ENCODE results near the gene GSN. TPM values are rescaled to one million over a fixed set of nuclear protein-coding genes. Genes with fewer than 3 reads are reported as not detected.

GSN gene
- total and polyA plus RNA-seq, 10 of the 15 experiments (the other 5 are each of a cell fraction or from before 2014, with no cell fraction given), result 0.66 to 9.2 (median 6.2) TPM

GRCh38 chr9:121269642-121270254 lies 1.8 kb downstream of the GSN start:
- FAIRE-seq, result no peak
- H3K4me1 ChIP-seq (ENCODE audit: control insufficient read depth, insufficient read depth, low read length), result peaks cover 16% of the 10 kb centered on the region

More at GRCh38 chr9:121269642-121270254, 1.8 kb downstream of the GSN start:
- intact Hi-C loops (cut with micrococcal nuclease; ENCODE audit: unreplicated experiment), result no loop called here
- 97% methylated on average over 5 of the region's 5 CpGs for WGBS (ENCODE audit: insufficient coverage, insufficient replicate concordance, low lambda C conversion rate, missing lambda C conversion rate)
- Histone ChIP-seq H3K27me3 (replicated peaks in 1 of 2; ENCODE audit: control insufficient read depth in 2 of 2, insufficient read depth in 2 of 2, low read length in 1 of 2) (no peaks in the 10 kb centered on the region), H3K4me2 (ENCODE audit: control insufficient read depth, insufficient read depth) (no peak overlapping the region), H3K4me3 (no peak overlapping the region), H2AFZ (ENCODE audit: control insufficient read depth, low read depth, low read length) (no peak overlapping the region), H3K27ac (ENCODE audit: control insufficient read depth, insufficient read depth) (no peak overlapping the region), H3K36me3 (ENCODE audit: control insufficient read depth in 2 of 2, insufficient read depth in 2 of 2, low read length in 1 of 2) (no peaks in the 10 kb centered on the region), H4K20me1 (ENCODE audit: control insufficient read depth, insufficient read depth) (no peaks in the 10 kb centered on the region), H3K9ac (ENCODE audit: control insufficient read depth, insufficient read depth, low read length) (no peak overlapping the region), H3K9me3 (replicated peaks; ENCODE audit: control insufficient read depth, insufficient read depth, low read length) (no peaks in the 10 kb centered on the region), H3K79me2 (ENCODE audit: control insufficient read depth, insufficient read depth, low read length) (no peaks in the 10 kb centered on the region)
- ChIA-PET CTCF (interaction anchor here (3.3 to 4.5 kb wide), 2 partner anchors 8 to 56 kb away, joined by 11 to 33 read pairs; no protein-coding TSS in a partner anchor), POLR2A (interaction anchor here (0.6 to 1.1 kb wide), 4 partner anchors 17 to 442 kb away, joined by 3 read pairs; no protein-coding TSS in a partner anchor), RAD21 (ENCODE audit: unreplicated experiment) (no interaction called here), SMC1A (ENCODE audit: uncharacterized antibody, unreplicated experiment) (no interaction called here)
- TF ChIP-seq SUPT20H (IDR thresholded peaks at IDR 0.05; ENCODE audit: borderline replicate concordance, control insufficient read depth, low read depth, low read length) (no peak), IRF3 (IDR thresholded peaks at IDR 0.05) (no peak), CHD1 (IDR thresholded peaks at IDR 0.05; ENCODE audit: low read depth, low read length) (no peak), CBX3 (IDR thresholded peaks at IDR 0.05; ENCODE audit: borderline replicate concordance, low read depth) (no peak), ZNF274 (IDR thresholded peaks at IDR 0.05; ENCODE audit: insufficient read depth, insufficient read length) (no peak), BCL11A (IDR thresholded peaks at IDR 0.05; ENCODE audit: low read depth, low read length) (no peak), NFIC (IDR thresholded peaks at IDR 0.05; ENCODE audit: low read depth, low read length) (no peak), SMAD5 (IDR thresholded peaks at IDR 0.05; ENCODE audit: low read depth) (no peak), SRF (IDR thresholded peaks at IDR 0.05; ENCODE audit: low read depth in 2 of 2, low read length in 2 of 2) (no peak)
- in situ Hi-C loops (cut with MboI), result no loop called here
- ATAC-seq (no peak), DNase-seq (ENCODE audit: low read depth, low spot score) (no peak)
- TSS peak; percentile 20 for BruUV-seq (replicated peaks)
